Small intestine (tissue), 7 donors: ENCODE results near the gene NPB. TPM values are rescaled to one million over a fixed set of nuclear protein-coding genes. Genes with fewer than 3 reads are reported as not detected.

Experiments
- DNase-seq, 2 donors: peaks; one replicate each; pipeline versions ENCODE4 v3.0.0 to v3.0.0-alpha.2; 2013
- FAIRE-seq: peaks from 2 replicates; lab custom pipeline; 2012; peaks lifted over from hg19 to GRCh38; lab: Jason Lieb, UNC
- H3K27ac ChIP-seq, 3 donors: one replicate each; pipeline ENCODE4 v1.5.1; 2013; ENCODE audit warnings: low read length in 2 of 3, mild to moderate bottlenecking in 2 of 3, control low read depth in 1 of 3, inconsistent platforms in 1 of 3, low read depth in 1 of 3, moderate library complexity in 1 of 3
- H3K27me3 ChIP-seq, 3 donors: one replicate each; pipeline ENCODE4 v1.6.1; 2013; ENCODE audit warnings: low read length in 3 of 3, inconsistent platforms in 1 of 3; ENCODE audit not compliant: control insufficient read depth in 3 of 3, insufficient read depth in 3 of 3
- H3K36me3 ChIP-seq, 3 donors: one replicate each; pipeline ENCODE4 v1.6.1; 2013; ENCODE audit warnings: low read length in 3 of 3, inconsistent platforms in 1 of 3, low read depth in 1 of 3, mild to moderate bottlenecking in 1 of 3, moderate library complexity in 1 of 3; ENCODE audit not compliant: control insufficient read depth in 3 of 3, insufficient read depth in 2 of 3
- H3K4me1 ChIP-seq, 3 donors: one replicate each; pipeline ENCODE4 v1.6.1; 2013; ENCODE audit warnings: low read length in 2 of 3, inconsistent platforms in 1 of 3, low read depth in 1 of 3, mild to moderate bottlenecking in 1 of 3, moderate library complexity in 1 of 3; ENCODE audit not compliant: control insufficient read depth in 3 of 3, insufficient read depth in 2 of 3
- H3K4me3 ChIP-seq, 3 donors: one replicate each; pipeline ENCODE4 v1.5.1; 2013; ENCODE audit warnings: low read length in 3 of 3, control low read depth in 1 of 3, inconsistent platforms in 1 of 3, low read depth in 1 of 3, mild to moderate bottlenecking in 1 of 3, moderate library complexity in 1 of 3
- H3K9me3 ChIP-seq, 2 donors: one replicate each; pipeline ENCODE4 v1.6.1; 2013; ENCODE audit warnings: low read depth in 1 of 2, low read length in 1 of 2; ENCODE audit not compliant: control insufficient read depth in 2 of 2, insufficient read depth in 1 of 2
- whole genome bisulfite sequencing, 3 donors: extraction: QIAGEN DNeasy Blood & Tissue Kit; methylation state at CpG; one replicate each; pipeline ENCODE4 v1.1.7; 2013; 5-methylcytosine and 5-hydroxymethylcytosine counted together
- polyA plus RNA-seq, 4 donors: library from polyadenylated mRNA; stranded (reverse) in 3 of 4; unstranded in 1 of 4; fragments of 200-250 nt in 3 of 4; fragments of 120-200 nt in 1 of 4; gene quantifications; one replicate each; pipeline versions ENCODE4 v1.2.1 to v1.2.3, GENCODE V29; 2013
- donor health status: healthy with polysubstance abuse.
- donor health status: control.
- donor health status: control.
- donor health status: Bipolar disorder and iron deficiency.
- donor health status: healthy.

NPB gene
- polyA plus RNA-seq, 4 donors: 0.21 to 1.8 (median 0.59) TPM

GRCh38 chr17:81927152-81927652 is 25.2 kb downstream of the NPB start:
- Histone ChIP-seq H3K27me3 (peaks cover 0 to 15% (median 4%) of the 10 kb centered on the region in 3 donors), H3K36me3 (peaks cover 0 to 28% (median 0%) of the 10 kb centered on the region in 3 donors), H3K27ac (peak overlapping the region; percentile 89 to 99 (median 97)), H3K4me3 (peak overlapping the region; percentile 87 to 96 (median 94)), H3K9me3 (no peaks in the 10 kb centered on the region), H3K4me1 (peaks cover 9 to 48% (median 13%) of the 10 kb centered on the region in 3 donors)
- FAIRE-seq (no peak), DNase-seq (no peak)
- WGBS, 3 donors: 0 to 1% (median 0%) methylated on average over 10 to 78 of the region's 78 CpGs

GRCh38 chr17:81927653-81928543 is 25.9 kb downstream of the NPB start, which contains the start of gene MAFG:
Gene MAFG (minus strand): TSS chr17:81927735. CDS start chr17:81923185, 4,550 bp downstream.
- Histone ChIP-seq H3K4me1 (peaks cover 9 to 45% (median 13%) of the 10 kb centered on the region in 3 donors), H3K27ac (peak within 1 kb of the TSS; percentile 89 to 99 (median 97)), H3K36me3 (peaks cover 0 to 26% (median 0%) of the 10 kb centered on the region in 3 donors), H3K27me3 (peaks cover 0 to 15% (median 4%) of the 10 kb centered on the region in 3 donors), H3K9me3 (no peaks in the 10 kb centered on the region), H3K4me3 (peak within 1 kb of the TSS; percentile 87 to 96 (median 94))
- FAIRE-seq: no peak
- DNase-seq: peak; percentile 93 to 98
- whole genome bisulfite sequencing, 3 donors: 0 to 1% (median 0%) methylated on average over 72 to 98 of the region's 98 CpGs

GRCh38 chr17:81928544-81929252 is 26.7 kb downstream of the NPB start:
- Histone ChIP-seq H3K27ac (no peak overlapping the region), H3K9me3 (no peaks in the 10 kb centered on the region), H3K4me1 (peaks cover 7 to 37% (median 8%) of the 10 kb centered on the region in 3 donors), H3K27me3 (peaks cover 0 to 15% (median 4%) of the 10 kb centered on the region in 3 donors), H3K4me3 (peak overlapping the region in 2 of 3 donors; percentile 47 to 94), H3K36me3 (peaks cover 0 to 23% (median 0%) of the 10 kb centered on the region in 3 donors)
- WGBS, 3 donors: 15 to 25% (median 21%) methylated on average over 39 to 44 of the region's 44 CpGs
- DNase-seq: peak in 1 of 2 donors; percentile 52
- FAIRE-seq: no peak

- peaks cover 4 to 29% (median 6%) of the 10 kb centered on the region in 3 donors for H3K4me1 ChIP-seq
- DNase-seq: no peak
- WGBS, 3 donors: 83 to 90% (median 88%) methylated on average over 27 to 31 of the region's 31 CpGs
- no peak overlapping the region for H3K4me3 ChIP-seq
- H3K36me3 ChIP-seq: peaks cover 0 to 15% (median 0%) of the 10 kb centered on the region in 3 donors
- no peak for FAIRE-seq
- no peak overlapping the region for H3K27ac ChIP-seq
- peaks cover 0 to 15% (median 4%) of the 10 kb centered on the region in 3 donors for H3K27me3 ChIP-seq
- H3K9me3 ChIP-seq: no peaks in the 10 kb centered on the region
Observed at GRCh38 chr17:81929253-81930141, 27.5 kb downstream of the NPB start.

- no peak overlapping the region for H3K4me3 ChIP-seq
- H3K36me3 ChIP-seq: peaks cover 0 to 16% (median 0%) of the 10 kb centered on the region in 3 donors
- peaks cover 0 to 19% (median 0%) of the 10 kb centered on the region in 3 donors for H3K4me1 ChIP-seq
- WGBS, 3 donors: 56 to 69% (median 65%) methylated on average over 20 of the region's 20 CpGs
- H3K27ac ChIP-seq: no peak overlapping the region
- no peak for FAIRE-seq
- H3K9me3 ChIP-seq: no peaks in the 10 kb centered on the region
- DNase-seq: no peak
- peaks cover 0 to 15% (median 4%) of the 10 kb centered on the region in 3 donors for H3K27me3 ChIP-seq
Observed at GRCh38 chr17:81930142-81931125, 28.4 kb downstream of the NPB start.

GRCh38 chr17:81931189-81931556 is 29.1 kb downstream of the NPB start:
- no peak for DNase-seq
- Histone ChIP-seq H3K4me1 (peaks cover 0 to 14% (median 0%) of the 10 kb centered on the region in 3 donors), H3K27ac (no peak overlapping the region), H3K36me3 (peaks cover 0 to 18% (median 0%) of the 10 kb centered on the region in 3 donors), H3K9me3 (no peaks in the 10 kb centered on the region), H3K4me3 (no peak overlapping the region), H3K27me3 (peaks cover 0 to 15% (median 4%) of the 10 kb centered on the region in 3 donors)
- FAIRE-seq: no peak
- WGBS, 3 donors: 74 to 81% (median 76%) methylated on average over 13 of the region's 13 CpGs
